HG02970 (cell line): Measurements from ENCODE around the gene KCP.

ENCODE experiments used
- ATAC-seq: cut with Tn5 transposase; IDR thresholded peaks from one replicate; pipeline ENCODE4 v1.9.1; 2021; ENCODE audit warnings: mild to moderate bottlenecking, moderate library complexity, moderate number of reproducible peaks; ENCODE audit not compliant: unreplicated experiment, low FRiP score

KCP gene

GRCh38 chr7:128939075-128939860 lies 28.8 kb upstream of the KCP start:
- no peak for ATAC-seq

- no peak for ATAC-seq
Measured at GRCh38 chr7:128938544-128939074, 28.1 kb upstream of the KCP start.

GRCh38 chr7:128937647-128938543 lies 27.4 kb upstream of the KCP start, which contains the start of gene IRF5:
Gene IRF5 (plus strand): TSS chr7:128937927. CDS start chr7:128942082, 4,155 bp downstream.
- no peak for ATAC-seq

GRCh38 chr7:128937271-128937646 lies 26.8 kb upstream of the KCP start:
- no peak for ATAC-seq

- no peak for ATAC-seq
Measured at GRCh38 chr7:128936798-128937197, 26.3 kb upstream of the KCP start.

- ATAC-seq, result no peak
Measured at GRCh38 chr7:128935342-128935730, 24.8 kb upstream of the KCP start.

- ATAC-seq, result no peak
Measured at GRCh38 chr7:128934361-128935341, 24.1 kb upstream of the KCP start.

GRCh38 chr7:128933180-128933891 lies 22.8 kb upstream of the KCP start:
- ATAC-seq, result no peak

GRCh38 chr7:128932862-128933179 lies 22.3 kb upstream of the KCP start:
- ATAC-seq, result no peak

GRCh38 chr7:128931965-128932861 lies 21.7 kb upstream of the KCP start:
- no peak for ATAC-seq

GRCh38 chr7:128931190-128931798 lies 20.8 kb upstream of the KCP start:
- no peak for ATAC-seq

- ATAC-seq, result no peak
Measured at GRCh38 chr7:128928882-128929788, 18.6 kb upstream of the KCP start.

- no peak for ATAC-seq
Measured at GRCh38 chr7:128928159-128928813, 17.8 kb upstream of the KCP start.

- no peak for ATAC-seq
Measured at GRCh38 chr7:128924707-128925588, 14.4 kb upstream of the KCP start.

- ATAC-seq, result no peak
Measured at GRCh38 chr7:128923411-128923800, 12.9 kb upstream of the KCP start.
